ENCODE results near the gene GRHPR. TPM values are rescaled to one million over a fixed set of nuclear protein-coding genes. Genes with fewer than 3 reads are reported as not detected.

Gene GRHPR
- total and polyA plus RNA-seq, 2 of the 8 experiments (the other 6 are each of a cell fraction or from before 2014, with no cell fraction given), result 97.0 to 201 TPM

DNA sequence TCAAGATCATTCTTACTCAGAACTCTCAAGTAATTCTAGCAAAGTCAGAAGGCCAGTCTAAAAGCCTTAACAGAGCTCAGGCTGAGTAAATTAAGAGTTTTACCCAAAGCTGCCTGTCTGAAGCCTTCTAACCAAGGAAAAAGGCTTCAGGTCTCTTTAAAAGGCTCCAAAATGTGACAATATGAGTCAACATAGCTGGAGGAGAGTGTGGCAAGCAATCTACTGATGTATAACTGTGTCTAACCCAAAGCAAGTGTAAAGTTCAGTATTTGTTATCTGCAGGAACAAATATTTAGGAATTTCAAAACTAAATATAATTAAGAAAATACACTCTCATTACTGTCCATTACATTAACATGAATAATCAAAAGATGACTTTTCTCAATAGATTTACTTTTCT is 31.7 kb downstream of the GRHPR start (continued):
- TF ChIP-seq CHD7 (IDR thresholded peaks at IDR 0.05; ENCODE audit: insufficient replicate concordance, low read length), result no peak
- TF ChIP-seq KDM4A (IDR thresholded peaks at IDR 0.05; ENCODE audit: low read depth, low read length, severe bottlenecking), result no peak
- no peak for TF ChIP-seq NANOG (IDR thresholded peaks at IDR 0.05; ENCODE audit: insufficient read depth, low read depth, low read length, poor library complexity, severe bottlenecking)
- no peak for TF ChIP-seq USF2 (IDR thresholded peaks at IDR 0.05; ENCODE audit: low read length)

All from H1 (cell line).